ENCODE measurements around the gene VTN. TPM values are rescaled to one million over a fixed set of nuclear protein-coding genes. Genes with fewer than 3 reads are reported as not detected.

Gene VTN
- total and polyA plus RNA-seq, 8 donors, result 0.72 to 2.9 (median 1.1) TPM; not detected in 3

- H3K4me3 ChIP-seq, result no peak overlapping the region
- no peaks in the 10 kb centered on the region for H3K27me3 ChIP-seq
- H3K27ac ChIP-seq, result peak overlapping the region in 2 of 5 donors; percentile 2 to 8
- WGBS, 5 donors, result 89 to 94% (median 89%) methylated on average over 7 to 9 of the region's 9 CpGs
- H3K4me1 ChIP-seq, result peaks cover 38 to 54% (median 43%) of the 10 kb centered on the region in 4 donors
- TF ChIP-seq POLR2A (IDR thresholded peaks at IDR 0.05) (no peak), EP300 (IDR thresholded peaks at IDR 0.05) (no peak), POLR2AphosphoS5 (IDR thresholded peaks at IDR 0.05) (no peak)
- TF ChIP-seq, protein P1, sequence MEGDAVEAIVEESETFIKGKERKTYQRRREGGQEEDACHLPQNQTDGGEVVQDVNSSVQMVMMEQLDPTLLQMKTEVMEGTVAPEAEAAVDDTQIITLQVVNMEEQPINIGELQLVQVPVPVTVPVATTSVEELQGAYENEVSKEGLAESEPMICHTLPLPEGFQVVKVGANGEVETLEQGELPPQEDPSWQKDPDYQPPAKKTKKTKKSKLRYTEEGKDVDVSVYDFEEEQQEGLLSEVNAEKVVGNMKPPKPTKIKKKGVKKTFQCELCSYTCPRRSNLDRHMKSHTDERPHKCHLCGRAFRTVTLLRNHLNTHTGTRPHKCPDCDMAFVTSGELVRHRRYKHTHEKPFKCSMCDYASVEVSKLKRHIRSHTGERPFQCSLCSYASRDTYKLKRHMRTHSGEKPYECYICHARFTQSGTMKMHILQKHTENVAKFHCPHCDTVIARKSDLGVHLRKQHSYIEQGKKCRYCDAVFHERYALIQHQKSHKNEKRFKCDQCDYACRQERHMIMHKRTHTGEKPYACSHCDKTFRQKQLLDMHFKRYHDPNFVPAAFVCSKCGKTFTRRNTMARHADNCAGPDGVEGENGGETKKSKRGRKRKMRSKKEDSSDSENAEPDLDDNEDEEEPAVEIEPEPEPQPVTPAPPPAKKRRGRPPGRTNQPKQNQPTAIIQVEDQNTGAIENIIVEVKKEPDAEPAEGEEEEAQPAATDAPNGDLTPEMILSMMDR (IDR thresholded peaks at IDR 0.05), result no peak
- H3K36me3 ChIP-seq, result peaks cover 81 to 99% (median 99%) of the 10 kb centered on the region in 4 donors
- intact Hi-C loops (cut with DNase I; ENCODE audit: low total_unique reads), result no loop called here
- DNase-seq, result no peak
- H3K9me3 ChIP-seq, result no peaks in the 10 kb centered on the region
Measured at GRCh38 chr17:28344011-28344410, 26.1 kb downstream of the VTN start.

GRCh38 chr17:28343491-28343932 lies 26.6 kb downstream of the VTN start:
- WGBS, 5 donors, result 65 to 81% (median 68%) methylated on average over 8 to 10 of the region's 10 CpGs
- H3K36me3 ChIP-seq, result peaks cover 76 to 94% (median 94%) of the 10 kb centered on the region in 4 donors
- intact Hi-C loops (cut with DNase I; ENCODE audit: low total_unique reads), result no loop called here
- peak overlapping the region in 2 of 5 donors; percentile 2 to 8 for H3K27ac ChIP-seq
- H3K4me1 ChIP-seq, result peaks cover 39 to 58% (median 45%) of the 10 kb centered on the region in 4 donors
- H3K4me3 ChIP-seq, result no peak overlapping the region
- DNase-seq, result no peak
- H3K27me3 ChIP-seq, result no peaks in the 10 kb centered on the region
- no peaks in the 10 kb centered on the region for H3K9me3 ChIP-seq
- TF ChIP-seq POLR2AphosphoS5 (IDR thresholded peaks at IDR 0.05), result no peak
- TF ChIP-seq EP300 (IDR thresholded peaks at IDR 0.05), result no peak
- no peak for TF ChIP-seq POLR2A (IDR thresholded peaks at IDR 0.05)

GRCh38 chr17:28342313-28342712 lies 27.8 kb downstream of the VTN start:
- Histone ChIP-seq H3K4me3 (no peak overlapping the region), H3K27ac (no peak overlapping the region), H3K27me3 (no peaks in the 10 kb centered on the region), H3K4me1 (peaks cover 40 to 60% (median 45%) of the 10 kb centered on the region in 4 donors), H3K36me3 (peaks cover 65 to 82% (median 82%) of the 10 kb centered on the region in 4 donors), H3K9me3 (no peaks in the 10 kb centered on the region)
- 90 to 93% (median 92%) methylated on average over 14 of the region's 14 CpGs for WGBS, 5 donors
- DNase-seq, result no peak
- TF ChIP-seq EP300 (IDR thresholded peaks at IDR 0.05) (no peak), POLR2AphosphoS5 (IDR thresholded peaks at IDR 0.05) (no peak)
- TF ChIP-seq, protein P1 (IDR thresholded peaks at IDR 0.05), result no peak
- intact Hi-C loops (cut with DNase I; ENCODE audit: low total_unique reads), result no loop called here

- intact Hi-C loops (cut with DNase I; ENCODE audit: low total_unique reads), result no loop called here
- Histone ChIP-seq H3K36me3 (peaks cover 60 to 75% (median 74%) of the 10 kb centered on the region in 4 donors), H3K9me3 (no peaks in the 10 kb centered on the region), H3K4me1 (peaks cover 37 to 60% (median 45%) of the 10 kb centered on the region in 4 donors), H3K27me3 (no peaks in the 10 kb centered on the region), H3K27ac (no peak overlapping the region), H3K4me3 (no peak overlapping the region)
- TF ChIP-seq EP300 (IDR thresholded peaks at IDR 0.05) (no peak), POLR2A (IDR thresholded peaks at IDR 0.05) (no peak), POLR2AphosphoS5 (IDR thresholded peaks at IDR 0.05) (no peak)
- TF ChIP-seq, protein P1 (IDR thresholded peaks at IDR 0.05), result no peak
- WGBS, 5 donors, result 90 to 97% (median 93%) methylated on average over 11 of the region's 11 CpGs
- DNase-seq, result no peak
Measured at GRCh38 chr17:28341516-28341915, 28.6 kb downstream of the VTN start.

GRCh38 chr17:28340374-28340773 lies 29.7 kb downstream of the VTN start:
- intact Hi-C loops (cut with DNase I; ENCODE audit: low total_unique reads), result no loop called here
- Histone ChIP-seq H3K36me3 (peaks cover 55 to 63% (median 63%) of the 10 kb centered on the region in 4 donors), H3K4me1 (peaks cover 28 to 54% (median 38%) of the 10 kb centered on the region in 4 donors), H3K27ac (peak overlapping the region in 1 of 5 donors; percentile 5), H3K4me3 (no peak overlapping the region), H3K27me3 (no peaks in the 10 kb centered on the region), H3K9me3 (no peaks in the 10 kb centered on the region)
- 76 to 87% (median 86%) methylated on average over 6 of the region's 6 CpGs for WGBS, 5 donors
- DNase-seq, result no peak
- TF ChIP-seq EP300 (IDR thresholded peaks at IDR 0.05) (no peak), POLR2A (IDR thresholded peaks at IDR 0.05) (no peak), POLR2AphosphoS5 (IDR thresholded peaks at IDR 0.05) (no peak)
- TF ChIP-seq, protein P1 (IDR thresholded peaks at IDR 0.05), result no peak

Data from stomach (tissue), 9 donors.